Measurements from ENCODE around the gene CYTH1.

Gene CYTH1

GRCh38 chr17:78781893-78782304 lies at the start of gene CYTH1:
Gene CYTH1, minus strand, starts transcription at chr17:78782273. Its CDS starts 50 bp downstream, at chr17:78782223.
- no peak for FAIRE-seq

GRCh38 chr17:78829477-78829876 lies 47.4 kb upstream of the CYTH1 start:
- FAIRE-seq = no peak

- no peak for FAIRE-seq
These were observed 46.6 kb upstream of the CYTH1 start for GRCh38 chr17:78828470-78829185.

- FAIRE-seq = no peak
These were observed 44.9 kb upstream of the CYTH1 start for GRCh38 chr17:78826836-78827509.

- FAIRE-seq = no peak
These were observed 44.3 kb upstream of the CYTH1 start for GRCh38 chr17:78826421-78826820.

- FAIRE-seq = no peak
These were observed 43.6 kb upstream of the CYTH1 start for GRCh38 chr17:78825696-78826095.

- FAIRE-seq = no peak
These were observed 42.2 kb upstream of the CYTH1 start for GRCh38 chr17:78824240-78824639.

- no peak for FAIRE-seq
These were observed 41.4 kb upstream of the CYTH1 start for GRCh38 chr17:78823282-78824046.

GRCh38 chr17:78822552-78822951 lies 40.5 kb upstream of the CYTH1 start:
- no peak for FAIRE-seq

GRCh38 chr17:78821961-78822360 lies 39.9 kb upstream of the CYTH1 start:
- FAIRE-seq = no peak

- FAIRE-seq = no peak
These were observed 38.8 kb upstream of the CYTH1 start for GRCh38 chr17:78820841-78821240.

- FAIRE-seq = no peak
These were observed 38.0 kb upstream of the CYTH1 start for GRCh38 chr17:78819806-78820792.

- no peak for FAIRE-seq
These were observed 37.3 kb upstream of the CYTH1 start for GRCh38 chr17:78819402-78819801.

GRCh38 chr17:78818932-78819331 lies 36.9 kb upstream of the CYTH1 start:
- FAIRE-seq = no peak

- no peak for FAIRE-seq
These were observed 36.2 kb upstream of the CYTH1 start for GRCh38 chr17:78818152-78818846.

- no peak for FAIRE-seq
These were observed 35.0 kb upstream of the CYTH1 start for GRCh38 chr17:78817123-78817522.

GRCh38 chr17:78815696-78816095 lies 33.6 kb upstream of the CYTH1 start:
- no peak for FAIRE-seq

- FAIRE-seq = no peak
These were observed 30.8 kb upstream of the CYTH1 start for GRCh38 chr17:78812855-78813254.

GRCh38 chr17:78808163-78808562 lies 26.1 kb upstream of the CYTH1 start:
- FAIRE-seq = no peak

- FAIRE-seq = no peak
These were observed 24.4 kb upstream of the CYTH1 start for GRCh38 chr17:78806451-78806850.

- FAIRE-seq = no peak
These were observed 23.2 kb upstream of the CYTH1 start for GRCh38 chr17:78805301-78805700.

GRCh38 chr17:78804777-78805176 lies 22.7 kb upstream of the CYTH1 start:
- FAIRE-seq = no peak

Data from colon (tissue), 2 donors.